ENCODE measurements around the gene SCN5A. TPM values are rescaled to one million over a fixed set of nuclear protein-coding genes. Genes with fewer than 3 reads are reported as not detected.

Gene SCN5A
- not detected in 2 replicates for total RNA-seq

DNA sequence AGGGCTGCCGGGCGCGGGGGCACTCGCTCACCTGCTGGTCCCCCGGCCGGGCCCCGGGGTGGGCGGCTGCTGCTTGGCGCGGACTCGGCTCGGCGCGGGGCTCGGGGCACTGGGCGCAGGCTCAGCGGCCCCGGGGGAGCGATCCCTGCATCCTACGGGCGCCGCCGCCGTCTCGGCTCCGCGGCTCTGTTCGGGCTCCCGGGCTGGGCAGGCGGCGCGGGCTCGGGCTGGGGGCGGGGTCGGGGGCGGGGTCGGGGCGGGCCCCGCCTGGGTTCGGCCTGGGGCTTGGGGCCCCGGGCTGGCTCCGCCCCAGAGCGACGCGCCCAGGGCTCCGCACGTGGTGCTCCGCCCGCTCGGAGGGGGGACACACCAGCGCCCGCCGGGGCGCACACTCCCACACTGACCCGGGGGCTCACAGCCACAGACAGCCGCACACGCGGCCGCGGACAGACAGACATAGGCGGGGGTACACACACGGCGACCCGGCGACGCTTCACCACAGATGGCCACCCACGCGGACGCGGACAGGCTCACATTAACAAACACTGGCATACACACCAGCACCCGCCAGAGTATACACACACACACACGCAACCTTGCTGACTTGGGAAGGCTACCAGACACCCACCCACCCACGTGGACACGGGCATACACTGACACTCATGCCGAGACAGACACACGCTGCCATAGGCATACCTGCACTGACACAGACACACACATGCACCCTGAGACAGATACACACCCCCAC is at the start of gene SCN5A:
Gene SCN5A, minus strand, starts transcription at position 188 of the 748 bp plus-strand sequence. CDS start 16,380 bp downstream, outside the sequence.
- intact Hi-C loops (cut with micrococcal nuclease) = loop anchor here (1.0 to 10.0 kb wide), 4 partner anchors 303 to 792 kb away; partner anchors contain the start of gene XYLB

DNA sequence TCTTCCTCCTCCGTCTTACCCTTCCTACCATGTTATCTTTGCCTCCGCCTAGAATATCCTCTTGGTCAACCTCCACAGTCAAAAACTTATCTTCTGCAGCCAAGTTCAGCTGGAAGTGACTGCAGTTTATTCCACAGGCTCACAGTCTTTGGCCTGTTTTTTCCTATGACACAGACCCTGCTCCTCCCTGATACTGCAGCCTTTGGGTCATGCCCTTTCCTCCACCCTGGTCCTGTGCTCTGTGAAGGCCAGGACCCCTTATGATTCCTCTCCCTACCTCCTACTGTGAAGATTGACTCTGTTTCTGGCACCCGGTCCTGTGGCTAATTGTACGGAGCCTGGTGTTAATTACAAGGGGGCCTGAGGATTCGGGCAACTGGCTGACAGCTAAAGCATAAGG is 49.3 kb upstream of the SCN5A start:
- intact Hi-C loops (cut with micrococcal nuclease) = no loop called here

DNA sequence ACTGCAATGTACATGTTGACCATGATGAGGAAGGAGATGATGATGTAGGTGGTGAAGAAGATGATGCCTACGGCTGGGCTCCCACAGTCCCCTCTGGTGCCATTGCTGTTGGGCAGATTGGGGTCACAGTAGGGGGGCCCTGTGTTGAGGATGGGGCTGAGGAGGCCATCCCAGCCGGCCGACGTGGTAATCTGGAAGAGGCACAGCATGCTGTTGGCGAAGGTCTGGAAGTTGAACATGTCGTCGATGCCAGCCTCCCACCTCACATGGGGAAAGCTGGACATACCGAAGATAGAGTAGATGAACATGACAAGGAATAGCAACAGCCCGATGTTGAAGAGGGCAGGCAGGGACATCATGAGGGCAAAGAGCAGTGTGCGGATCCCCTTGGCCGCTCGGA is 48.6 kb upstream of the SCN5A start:
- intact Hi-C loops (cut with micrococcal nuclease) = no loop called here

DNA sequence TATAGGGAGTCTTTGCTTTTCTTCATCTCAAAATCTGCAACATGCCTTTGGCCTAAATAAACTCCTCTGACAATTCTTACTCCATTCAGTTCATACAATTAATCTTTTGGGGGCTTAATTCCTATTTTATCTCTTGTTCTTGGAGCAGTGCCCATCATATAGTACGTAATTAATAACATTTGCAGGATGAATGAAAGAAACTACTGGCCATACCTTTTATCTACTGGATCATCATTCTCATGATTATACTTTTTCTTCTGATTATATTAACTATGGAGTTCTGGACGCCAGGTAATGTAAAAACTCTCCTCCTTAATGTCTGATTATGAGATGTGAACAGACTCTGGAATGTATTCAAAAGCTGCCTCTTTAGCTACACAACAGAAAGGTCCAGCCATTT is 46.5 kb upstream of the SCN5A start:
- intact Hi-C loops (cut with micrococcal nuclease) = no loop called here

DNA sequence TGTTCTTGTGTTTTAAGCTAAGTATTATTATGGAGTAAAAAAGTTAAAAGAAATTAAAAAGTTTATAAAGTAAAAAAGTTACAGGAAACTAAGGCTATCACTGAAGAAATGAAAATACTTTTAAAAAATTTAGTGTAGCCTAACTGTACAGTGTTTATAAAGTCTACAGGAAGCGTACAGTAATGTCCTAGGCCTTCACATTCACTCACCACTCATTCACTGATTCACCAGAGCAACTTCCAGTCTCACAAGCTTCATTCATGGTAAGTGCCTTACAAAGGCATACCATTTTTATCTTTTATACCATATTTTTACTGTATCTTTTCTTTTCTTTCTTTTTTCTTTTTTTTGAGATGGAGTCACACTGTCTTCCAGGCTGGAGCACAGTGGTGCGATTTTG is 40.7 kb upstream of the SCN5A start:
- intact Hi-C loops (cut with micrococcal nuclease) = no loop called here

DNA sequence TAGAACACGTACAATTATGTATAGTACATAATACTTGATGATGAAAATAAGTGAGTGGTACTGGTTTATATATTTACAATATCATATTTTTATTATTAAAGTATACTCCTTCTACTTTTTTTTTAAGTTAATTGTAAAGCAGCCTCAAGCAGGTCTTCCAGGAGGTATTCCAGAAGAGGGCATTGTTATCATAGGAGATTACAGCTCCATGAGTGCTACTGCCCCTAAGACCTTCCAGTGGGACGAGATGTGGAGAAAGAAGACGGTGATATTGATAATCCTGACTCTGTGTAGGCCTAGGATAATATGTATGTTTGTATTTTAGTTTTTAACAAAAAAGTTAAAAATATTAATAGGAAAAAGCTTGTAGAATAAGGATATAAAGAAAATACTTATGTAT is 40.3 kb upstream of the SCN5A start:
- intact Hi-C loops (cut with micrococcal nuclease) = no loop called here

DNA sequence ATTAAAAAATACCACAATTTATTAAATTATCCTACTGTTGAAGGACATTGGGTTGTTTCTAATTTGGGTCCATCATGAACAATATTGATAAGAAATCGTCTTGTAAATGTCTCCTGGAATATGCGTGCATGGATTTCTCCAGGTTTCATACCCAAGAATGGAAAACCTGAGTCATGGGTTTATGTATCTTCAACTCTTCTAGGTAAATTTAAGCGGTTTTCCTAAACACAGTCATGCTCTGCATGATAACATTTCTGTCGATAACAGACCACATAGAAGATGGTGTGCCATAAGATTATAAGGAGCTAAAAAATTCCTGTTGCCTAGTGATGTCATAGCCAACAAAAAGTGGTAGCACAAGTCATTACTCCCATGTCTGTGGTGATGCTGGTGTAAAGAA is 39.9 kb upstream of the SCN5A start:
- intact Hi-C loops (cut with micrococcal nuclease) = no loop called here

DNA sequence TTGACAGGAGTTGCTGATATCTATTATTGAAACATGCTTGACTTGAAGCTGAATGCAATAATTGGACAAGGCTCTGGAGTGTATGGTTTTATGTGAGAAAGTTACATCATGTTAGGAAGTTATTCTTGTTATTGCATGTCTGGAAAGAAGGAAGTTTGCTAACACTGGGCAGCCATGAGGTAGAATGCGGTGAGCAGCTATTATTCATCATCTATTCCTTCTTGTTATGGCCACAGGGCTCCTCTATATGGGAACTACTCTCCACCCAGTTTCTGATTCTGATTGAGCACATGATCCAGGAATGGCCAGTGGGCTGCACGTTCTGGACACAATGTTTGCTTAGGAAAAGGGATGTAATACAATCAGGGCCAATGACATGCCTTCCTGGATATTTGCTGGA is 37.8 kb upstream of the SCN5A start:
- intact Hi-C loops (cut with micrococcal nuclease) = no loop called here

DNA sequence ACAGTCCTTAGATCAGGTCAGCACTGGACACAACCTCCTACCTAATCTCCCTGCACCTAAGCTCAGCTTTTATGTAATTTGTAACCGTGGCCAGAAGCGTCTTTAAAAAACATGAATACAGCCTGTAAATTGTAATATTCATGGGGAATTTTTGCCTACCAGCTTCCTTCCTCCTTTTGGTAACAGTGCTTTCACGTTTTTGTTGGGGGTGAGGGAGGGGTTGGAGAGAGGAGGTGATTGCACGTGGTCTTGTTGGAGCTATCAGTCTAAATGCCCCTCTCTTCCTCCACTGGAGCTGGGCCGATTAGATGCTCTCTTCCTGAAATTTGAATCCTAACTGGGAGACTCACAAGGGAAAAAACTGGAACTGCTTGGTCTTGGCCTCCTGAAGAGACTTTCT is 35.1 kb upstream of the SCN5A start:
- intact Hi-C loops (cut with micrococcal nuclease) = no loop called here

DNA sequence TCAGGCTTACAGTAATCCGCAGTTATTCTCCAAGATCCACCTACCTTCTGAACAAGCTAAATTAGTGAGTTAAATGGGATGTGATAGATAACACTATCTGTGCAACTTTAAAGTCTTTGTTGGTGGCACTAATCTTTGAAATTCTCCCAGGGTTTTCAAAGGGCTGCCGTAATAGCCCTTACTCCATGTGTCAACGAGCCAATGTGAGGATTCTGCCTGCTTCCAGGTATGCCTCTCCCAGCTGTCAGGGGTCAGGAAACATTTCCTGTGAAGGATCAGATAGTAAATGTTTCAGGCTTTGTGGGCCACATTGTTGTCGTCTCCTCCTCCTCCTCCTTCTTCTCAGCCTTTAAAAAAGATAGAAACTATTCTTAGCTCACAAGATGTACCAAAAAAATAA is 20.2 kb upstream of the SCN5A start:
- intact Hi-C loops (cut with micrococcal nuclease) = no loop called here

DNA sequence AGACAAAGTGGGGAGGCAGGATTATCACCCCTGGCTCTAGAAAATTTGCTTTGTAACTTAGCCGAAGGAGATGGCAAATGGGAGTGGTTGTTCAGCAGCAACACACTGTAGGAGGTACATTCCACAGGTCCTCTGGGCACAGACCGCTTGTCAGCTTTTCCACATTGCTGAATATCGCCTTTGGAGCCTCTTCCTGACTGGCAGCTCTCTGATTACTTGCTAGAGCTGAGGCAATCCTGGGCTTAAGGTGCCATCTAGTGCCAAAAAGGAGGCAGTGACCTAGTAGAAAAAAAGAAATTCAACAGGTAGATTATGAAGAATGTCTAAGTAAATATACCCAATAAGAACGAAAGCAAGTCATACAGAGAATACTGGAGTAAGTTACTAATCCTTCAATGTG is 13.1 kb upstream of the SCN5A start:
- intact Hi-C loops (cut with micrococcal nuclease) = loop anchor here (1.0 kb wide), 2 partner anchors 141 to 166 kb away; partner anchors contain the start of gene EXOG

DNA sequence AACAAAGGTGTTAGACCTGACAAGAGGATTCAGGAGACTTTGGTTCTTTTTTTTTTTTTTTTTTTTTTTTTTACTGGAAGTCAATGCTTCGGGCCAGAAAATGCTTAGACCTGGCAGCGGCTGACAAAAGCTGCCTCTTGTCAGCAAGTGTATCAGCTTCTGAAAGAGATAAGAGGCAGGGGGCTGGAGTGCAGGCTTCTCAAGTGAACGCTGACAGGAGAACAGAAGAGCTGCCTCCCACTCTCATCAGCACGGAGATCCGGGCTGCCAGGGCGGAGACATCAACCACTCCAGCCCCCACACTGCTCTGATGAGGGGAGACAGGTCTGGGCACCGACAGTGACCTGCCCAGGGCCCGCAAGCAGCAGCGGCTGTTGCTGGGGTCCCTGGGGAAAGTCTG is 9.4 kb upstream of the SCN5A start:
- intact Hi-C loops (cut with micrococcal nuclease) = loop anchor here (10.0 kb wide), 1 partner anchor 684 kb away; no protein-coding TSS in a partner anchor

DNA sequence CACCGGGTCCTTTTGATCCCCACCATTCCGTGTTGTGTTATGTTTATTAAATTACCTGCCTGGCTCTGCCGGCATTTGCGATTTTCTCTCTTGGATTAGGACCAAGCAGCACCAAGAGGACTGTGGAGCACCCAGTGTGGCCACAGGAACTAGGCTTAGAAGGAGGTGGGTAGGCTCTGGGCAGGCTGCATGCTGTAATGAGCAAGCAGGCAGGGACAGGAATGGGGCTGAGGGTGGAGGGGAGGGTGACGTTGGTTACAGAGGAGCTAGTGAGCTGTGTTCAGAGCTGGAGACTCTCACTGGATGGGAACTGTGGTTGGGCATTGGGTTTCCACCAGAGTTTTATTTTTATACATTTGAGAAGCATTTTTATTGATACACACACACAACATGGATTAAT is 7.9 kb upstream of the SCN5A start:
- intact Hi-C loops (cut with micrococcal nuclease) = loop anchor here (10.0 kb wide), 1 partner anchor 683 kb away; no protein-coding TSS in a partner anchor

DNA sequence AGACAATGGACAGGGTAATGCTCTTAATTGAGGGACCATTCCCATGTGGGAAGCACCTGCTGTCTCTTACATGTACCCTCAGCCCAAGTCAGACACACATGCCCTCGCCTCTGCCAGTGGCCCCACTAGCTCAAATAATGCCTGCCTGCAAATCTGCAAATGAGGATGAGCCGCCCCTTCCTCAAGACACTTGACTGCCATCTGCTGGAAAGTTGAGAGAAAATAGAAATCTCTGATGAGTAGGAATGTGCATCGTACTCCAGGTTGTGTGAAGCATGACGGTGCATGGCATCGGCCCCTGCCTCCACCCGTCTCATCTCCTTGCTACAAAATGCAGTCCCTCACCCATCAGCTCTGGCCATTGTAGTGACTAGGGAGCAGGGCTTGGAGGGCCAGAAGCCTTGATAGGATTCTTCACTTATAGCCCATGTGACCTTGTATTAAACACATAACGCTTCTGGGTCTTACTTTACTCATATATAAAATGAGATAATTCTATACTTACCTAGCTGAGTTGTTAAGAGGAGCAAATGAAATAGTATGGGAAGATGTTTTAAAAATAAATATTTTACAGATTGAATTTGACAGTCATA is 6.3 kb upstream of the SCN5A start:
- intact Hi-C loops (cut with micrococcal nuclease) = loop anchor here (1.0 to 10.0 kb wide), 3 partner anchors 135 to 681 kb away; partner anchors contain the start of gene EXOG

DNA sequence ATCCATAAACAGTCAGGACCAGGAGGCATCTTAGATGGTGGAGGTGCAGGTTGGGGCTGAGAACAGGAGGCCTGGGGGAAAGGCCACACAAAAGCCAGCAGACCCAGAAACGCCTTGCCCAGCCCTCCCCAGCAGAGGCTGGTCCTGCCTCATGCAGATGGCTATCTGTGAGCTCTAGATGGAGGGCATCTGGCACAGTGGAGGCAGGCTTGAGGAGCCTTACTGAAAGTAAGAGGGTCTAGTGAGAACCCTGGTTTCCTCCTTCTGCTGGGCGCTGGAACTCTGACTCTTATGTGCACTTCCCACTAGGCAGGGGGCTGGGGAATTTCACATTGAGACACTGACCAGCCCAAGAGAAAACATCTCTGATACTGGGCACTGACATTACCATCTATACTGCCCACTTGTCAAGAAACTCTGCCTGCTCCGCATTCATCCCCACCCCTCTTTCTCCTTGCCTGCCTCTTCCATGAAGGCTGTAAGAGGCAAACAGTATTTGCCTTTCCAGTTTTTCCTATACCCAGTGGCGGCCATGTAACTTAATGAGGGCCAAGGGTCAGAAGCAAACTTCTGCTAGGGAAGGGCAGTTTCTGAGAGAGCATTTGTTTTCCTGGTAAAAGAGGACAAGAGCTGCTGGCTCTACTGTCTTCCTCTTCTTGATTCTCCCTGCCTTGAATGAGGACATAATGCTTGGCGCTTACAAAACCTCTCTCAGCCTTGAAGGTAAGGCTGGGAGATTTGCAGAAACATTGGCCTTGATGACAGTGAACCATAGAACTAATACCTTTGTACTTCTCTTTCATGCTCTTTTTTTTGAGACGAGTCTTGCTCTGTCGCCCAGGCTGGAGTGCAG is 4.4 kb upstream of the SCN5A start:
- intact Hi-C loops (cut with micrococcal nuclease) = loop anchor here (5.0 to 10.0 kb wide), 3 partner anchors 537 to 797 kb away; no protein-coding TSS in a partner anchor

DNA sequence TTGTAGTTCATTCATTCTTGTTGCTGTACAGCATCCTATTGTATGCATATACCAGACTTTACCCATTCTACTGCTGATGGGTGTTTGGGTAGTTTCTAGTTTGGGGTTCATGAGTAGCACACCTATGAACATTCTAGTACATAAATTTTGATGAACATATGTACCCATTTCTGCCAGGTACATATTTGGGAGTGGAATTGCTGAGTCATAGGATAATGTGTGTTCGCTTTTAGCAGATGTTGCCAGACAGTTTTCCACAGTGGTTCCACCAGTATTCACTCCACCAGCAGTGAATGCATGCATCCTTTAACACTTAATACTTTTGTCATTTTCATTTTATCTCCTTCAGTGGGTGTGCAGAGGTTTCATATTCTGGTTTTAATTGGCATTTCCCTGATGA is 3.4 kb upstream of the SCN5A start:
- intact Hi-C loops (cut with micrococcal nuclease) = loop anchor here (5.0 to 10.0 kb wide), 3 partner anchors 536 to 796 kb away; no protein-coding TSS in a partner anchor

DNA sequence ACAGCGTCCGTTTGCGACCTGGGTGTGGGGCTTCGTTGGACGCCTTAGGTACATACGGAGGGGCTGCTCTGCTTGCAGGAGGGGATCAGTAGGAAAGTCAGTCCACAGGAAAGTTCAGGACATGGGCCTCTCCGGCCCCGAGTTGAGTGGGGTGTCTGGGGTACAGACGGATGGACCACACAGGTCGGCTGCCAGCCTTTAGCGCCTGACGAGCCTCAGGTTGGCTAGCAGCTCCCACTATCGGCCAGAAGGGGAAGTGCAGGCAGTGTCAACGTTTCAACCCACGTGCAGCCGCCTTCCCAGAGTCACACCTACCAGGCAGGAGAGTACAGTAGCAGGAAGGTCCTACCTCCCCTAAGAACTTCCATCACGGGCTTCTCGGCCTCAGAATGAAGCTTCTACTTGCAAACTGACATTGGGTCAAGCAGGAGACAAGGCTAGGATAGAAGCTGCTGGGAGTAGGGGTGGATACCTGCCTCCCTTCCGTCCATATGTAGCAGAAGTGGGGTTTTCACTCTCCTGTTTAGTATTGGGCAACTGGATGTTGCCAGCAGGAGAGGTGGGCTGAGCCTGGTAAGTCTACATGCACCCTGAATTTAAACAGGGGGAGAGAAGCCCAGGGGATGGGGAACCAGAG is 1.8 kb upstream of the SCN5A start:
- intact Hi-C loops (cut with micrococcal nuclease) = loop anchor here (1.0 to 10.0 kb wide), 5 partner anchors 130 to 794 kb away; partner anchors contain the start of gene EXOG

DNA sequence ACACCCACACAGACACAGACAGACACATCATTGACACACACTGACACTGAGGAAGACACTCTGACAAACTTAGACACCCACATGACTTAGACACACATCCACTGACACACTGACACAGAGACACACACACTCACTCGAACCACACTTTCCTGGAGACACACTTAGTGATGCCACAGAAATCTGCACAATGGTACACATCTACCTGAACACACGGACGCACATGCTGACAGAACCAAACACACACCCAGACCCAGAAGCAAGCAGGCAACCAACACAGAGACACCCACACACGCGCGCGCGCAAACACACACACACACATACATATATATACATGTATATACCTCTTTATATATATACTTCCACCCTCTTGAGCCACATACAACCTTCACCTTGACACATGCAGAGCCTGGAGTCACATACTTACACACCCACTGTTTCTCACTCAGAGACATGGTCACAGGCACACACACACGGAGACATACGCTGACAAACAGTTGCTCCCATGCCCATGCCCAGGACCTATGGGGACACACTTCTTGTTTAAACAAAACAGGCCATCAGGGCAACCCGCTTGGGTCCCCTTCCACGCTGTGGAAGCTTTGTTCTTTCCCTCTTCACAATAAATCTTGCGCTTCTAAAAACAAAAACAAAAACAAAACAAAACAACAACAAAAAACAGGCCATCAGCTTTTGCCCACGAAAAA is 913 bp upstream of the SCN5A start:
- intact Hi-C loops (cut with micrococcal nuclease) = loop anchor here (5.0 to 10.0 kb wide), 3 partner anchors 533 to 793 kb away; no protein-coding TSS in a partner anchor

DNA sequence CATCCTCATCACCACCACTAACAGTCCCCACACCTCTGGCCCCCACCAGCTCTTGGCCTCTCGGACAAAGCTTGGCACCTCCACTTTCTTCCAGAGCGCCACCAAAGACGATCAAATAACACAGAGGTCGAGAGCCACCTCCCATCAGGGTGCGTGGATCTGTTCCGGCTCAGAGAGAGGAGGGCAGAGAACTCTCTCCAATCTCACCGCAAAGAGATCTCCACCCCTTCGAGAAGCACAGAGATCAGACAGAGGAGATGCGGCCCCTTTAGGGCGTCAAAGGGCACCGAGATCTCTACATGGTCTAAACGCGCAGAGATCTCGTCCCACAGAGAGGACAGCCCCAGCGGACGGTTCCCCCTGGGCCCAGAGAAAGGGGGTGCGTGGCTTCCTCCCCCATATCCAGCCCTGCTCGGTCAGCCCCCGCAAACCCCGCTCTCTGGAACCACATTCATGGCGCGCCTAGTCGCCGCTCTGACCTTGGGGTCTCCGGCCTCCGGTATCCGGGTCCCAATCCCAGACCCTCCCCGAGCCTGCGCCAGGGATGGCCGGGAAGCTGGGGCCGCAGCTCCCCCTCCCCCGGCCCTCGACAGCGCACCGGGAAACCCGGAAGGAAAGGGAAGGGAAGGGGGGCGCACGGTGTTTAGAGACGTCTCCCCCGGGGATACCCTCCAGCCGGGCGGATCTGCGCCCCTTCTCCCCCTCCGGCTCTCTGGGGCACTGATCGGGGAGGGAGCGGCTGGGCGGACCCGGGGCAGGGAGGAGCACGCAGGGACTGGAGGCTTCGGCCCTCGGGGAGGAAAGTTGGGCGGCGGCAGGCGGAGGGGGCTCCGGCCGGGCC is 608 bp downstream of the SCN5A start:
- intact Hi-C loops (cut with micrococcal nuclease) = loop anchor here (1.0 kb wide), 1 partner anchor 303 kb away; the partner anchor contains the start of gene XYLB

Measured in T-helper 1 cell treated with Interleukin-12 subunit alpha and Interleukin-12 subunit beta and Interleukin-4 antibody, amounts not matched to agents 30 ng/mL and 1 ng/mL, for 36 hours (primary cell).